CD4-positive, alpha-beta T cell (primary cell): ENCODE measurements around the gene PKHD1. TPM values are rescaled to one million over a fixed set of nuclear protein-coding genes. Genes with fewer than 3 reads are reported as not detected.

Source experiments
- ATAC-seq: fragments of 200-7000 bp; cut with Tn5 transposase; one replicate; pipeline ENCODE4 v1.10.0; 2022; ENCODE audit warnings: mild to moderate bottlenecking; ENCODE audit not compliant: poor library complexity
- CTCF ChIA-PET: fragments of 350-600 bp; sonication (Branson Sonifier 250); formaldehyde crosslinking; loops from one replicate; lab custom pipeline; 2021; ENCODE audit warnings: antibody characterized with exemption, inconsistent platforms; lab: Charles Lee
- POLR2A ChIA-PET: fragments of 350-600 bp; sonication (Branson Sonifier 250); formaldehyde crosslinking; loops from one replicate; lab custom pipeline; 2021; ENCODE audit warnings: antibody characterized with exemption, inconsistent platforms; lab: Charles Lee
- DNase-seq, 14 experiments: peaks; one replicate each; pipeline ENCODE4 v3.0.0-alpha.2; 2013 to 2020; ENCODE audit warnings: mixed read lengths in 2 of 14
- H3K27ac ChIP-seq, 2 donors: one replicate each; pipeline versions ENCODE4 v1.5.1 to v1.7.0; 2013; ENCODE audit warnings: low read length in 2 of 2, low read depth in 1 of 2, mild to moderate bottlenecking in 1 of 2
- H3K27me3 ChIP-seq, 2 experiments: 1 replicate in 1 of 2; 2 replicates in 1 of 2; pipeline versions ENCODE4 v1.6.1 to v1.7.0; 2013; ENCODE audit warnings: low read length in 2 of 2, control low read depth in 1 of 2, mild to moderate bottlenecking in 1 of 2, moderate library complexity in 1 of 2; ENCODE audit not compliant: insufficient read depth in 2 of 2, control insufficient read depth in 1 of 2
- H3K36me3 ChIP-seq: one replicate; pipeline ENCODE4 v1.6.1; 2013; ENCODE audit warnings: low read length, control low read depth; ENCODE audit not compliant: insufficient read depth
- H3K4me1 ChIP-seq: one replicate; pipeline ENCODE4 v1.6.1; 2013; ENCODE audit warnings: low read length, control low read depth; ENCODE audit not compliant: insufficient read depth
- H3K4me3 ChIP-seq: one replicate; pipeline ENCODE4 v1.5.1; 2013; ENCODE audit warnings: mild to moderate bottlenecking, low read length, moderate library complexity
- H3K9me3 ChIP-seq, 2 experiments: 1 replicate in 1 of 2; 2 replicates in 1 of 2; pipeline versions ENCODE4 v1.6.1 to v1.7.0; 2013; ENCODE audit warnings: low read length in 2 of 2, mild to moderate bottlenecking in 2 of 2, control low read depth in 1 of 2, moderate library complexity in 1 of 2; ENCODE audit not compliant: control insufficient read depth in 1 of 2, insufficient read depth in 1 of 2
- H3K27ac Mint-ChIP-seq: one replicate; pipeline ENCODE4 v1.8.0; 2020; ENCODE audit warnings: mixed read lengths
- H3K27me3 Mint-ChIP-seq: one replicate; pipeline ENCODE4 v1.8.0; 2021; ENCODE audit warnings: mixed read lengths
- H3K36me3 Mint-ChIP-seq: one replicate; pipeline ENCODE4 v1.8.0; 2021; ENCODE audit warnings: low read depth, mixed read lengths
- H3K4me1 Mint-ChIP-seq: one replicate; pipeline ENCODE4 v1.8.0; 2021; ENCODE audit warnings: low read depth, mixed read lengths
- H3K4me3 Mint-ChIP-seq: one replicate; pipeline ENCODE4 v1.8.0; 2020; ENCODE audit warnings: mild to moderate bottlenecking, mixed read lengths
- H3K9me3 Mint-ChIP-seq: one replicate; pipeline ENCODE4 v1.8.0; 2020; ENCODE audit warnings: mixed read lengths
- intact Hi-C, 2 experiments: fragments of 100-400 bp; cut with DNase I in 1 of 2; cut with micrococcal nuclease in 1 of 2; formaldehyde crosslinking; loops; one replicate each; pipeline versions ENCODE4 v1.15.1 to v1.9.0; 2023 to 2025; cut with DNase I, micrococcal nuclease
- total RNA-seq, 174 experiments: library from RNA in 2 of 174; stranded (reverse) in 2 of 174; gene quantifications; one replicate each; pipeline ENCODE4 v1.2.3 and lab custom pipeline; 2021 to 2026
- TF ChIP-seq, protein P1 (sequence below): fragments of 200-600 bp; IDR thresholded peaks from one replicate; pipeline ENCODE4 v1.8.0; 2022; ENCODE audit warnings: antibody characterized with exemption, mild to moderate bottlenecking

Gene PKHD1
- total RNA-seq, 2 experiments from 2014 or later = 0.03 TPM; not detected in 1

DNA sequence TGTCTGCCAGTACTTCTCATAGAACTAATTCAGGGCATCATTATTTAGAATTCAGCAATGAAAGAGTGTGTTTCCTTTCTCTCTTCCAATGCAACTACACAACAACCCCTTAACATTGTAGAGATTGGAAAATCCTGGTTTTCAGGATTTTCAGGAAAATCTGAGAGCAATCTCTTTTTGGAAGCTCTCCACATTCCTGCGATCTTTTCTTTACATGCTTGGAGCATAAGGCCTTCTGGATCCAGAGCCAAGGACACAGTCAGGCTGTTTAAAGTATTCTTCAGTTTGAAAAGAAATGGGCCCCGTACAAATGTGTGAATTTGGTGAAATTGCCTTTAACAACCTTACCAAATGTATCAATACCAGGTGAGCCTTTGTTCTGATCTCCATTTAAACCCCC lies 469.7 kb downstream of the PKHD1 start:
- H3K27ac ChIP-seq = no peak overlapping the region
- ATAC-seq (no peak), DNase-seq (no peak)
- H3K27me3 ChIP-seq = no peaks in the 10 kb centered on the region
- H3K4me1 ChIP-seq = no peaks in the 10 kb centered on the region
- TF ChIP-seq, protein P1, sequence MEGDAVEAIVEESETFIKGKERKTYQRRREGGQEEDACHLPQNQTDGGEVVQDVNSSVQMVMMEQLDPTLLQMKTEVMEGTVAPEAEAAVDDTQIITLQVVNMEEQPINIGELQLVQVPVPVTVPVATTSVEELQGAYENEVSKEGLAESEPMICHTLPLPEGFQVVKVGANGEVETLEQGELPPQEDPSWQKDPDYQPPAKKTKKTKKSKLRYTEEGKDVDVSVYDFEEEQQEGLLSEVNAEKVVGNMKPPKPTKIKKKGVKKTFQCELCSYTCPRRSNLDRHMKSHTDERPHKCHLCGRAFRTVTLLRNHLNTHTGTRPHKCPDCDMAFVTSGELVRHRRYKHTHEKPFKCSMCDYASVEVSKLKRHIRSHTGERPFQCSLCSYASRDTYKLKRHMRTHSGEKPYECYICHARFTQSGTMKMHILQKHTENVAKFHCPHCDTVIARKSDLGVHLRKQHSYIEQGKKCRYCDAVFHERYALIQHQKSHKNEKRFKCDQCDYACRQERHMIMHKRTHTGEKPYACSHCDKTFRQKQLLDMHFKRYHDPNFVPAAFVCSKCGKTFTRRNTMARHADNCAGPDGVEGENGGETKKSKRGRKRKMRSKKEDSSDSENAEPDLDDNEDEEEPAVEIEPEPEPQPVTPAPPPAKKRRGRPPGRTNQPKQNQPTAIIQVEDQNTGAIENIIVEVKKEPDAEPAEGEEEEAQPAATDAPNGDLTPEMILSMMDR = no peak
- Mint-ChIP-seq H3K4me1 (no peaks in the 10 kb centered on the region), H3K27me3 (no peaks in the 10 kb centered on the region), H3K9me3 (no peaks in the 10 kb centered on the region), H3K36me3 (no peaks in the 10 kb centered on the region), H3K4me3 (no peak overlapping the region), H3K27ac (no peak overlapping the region)
- POLR2A ChIA-PET = no interaction called here
- peaks cover 0 to 5% of the 10 kb centered on the region in 2 experiments for H3K9me3 ChIP-seq
- intact Hi-C loops = no loop called here
- no peaks in the 10 kb centered on the region for H3K36me3 ChIP-seq
- CTCF ChIA-PET = no interaction called here
- no peak overlapping the region for H3K4me3 ChIP-seq

DNA sequence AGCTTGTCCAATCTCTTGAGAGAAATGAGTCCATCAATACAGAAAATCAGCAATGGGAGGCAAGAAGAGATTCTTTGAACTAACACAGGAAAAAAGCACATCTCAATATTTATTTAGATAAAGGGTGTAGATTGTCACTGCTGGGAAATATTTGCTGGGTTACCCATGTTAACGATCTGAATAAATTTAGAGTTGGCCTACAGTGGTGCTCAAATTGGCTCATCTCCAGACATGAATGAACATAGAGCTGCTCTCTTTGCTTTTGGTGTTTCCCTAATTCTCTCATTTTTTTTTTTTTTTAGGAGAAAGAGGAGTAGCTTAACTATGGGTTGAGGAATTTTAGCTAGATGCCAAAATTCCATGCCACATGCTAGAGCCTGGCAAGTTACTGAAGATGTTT lies 471.2 kb downstream of the PKHD1 start:
- TF ChIP-seq, protein P1 = no peak
- POLR2A ChIA-PET = no interaction called here

DNA sequence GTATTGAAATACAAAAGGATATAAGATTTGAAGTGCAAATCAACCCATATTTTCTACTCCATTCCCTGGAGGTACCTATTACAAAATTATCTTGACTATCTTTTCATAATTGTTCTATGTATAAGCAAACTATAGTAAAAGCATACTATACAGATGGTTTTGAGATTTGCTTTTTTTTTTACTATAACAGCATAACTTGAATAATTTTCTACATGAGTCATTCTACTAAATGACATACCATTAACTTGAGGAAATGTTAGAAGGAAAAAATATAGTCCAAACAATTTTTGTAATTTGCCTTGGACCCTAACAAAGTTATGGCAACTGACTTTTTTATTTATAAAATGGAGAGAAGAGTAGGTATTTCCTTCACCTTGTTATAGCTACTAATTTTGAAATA lies 472.7 kb downstream of the PKHD1 start:
- Histone ChIP-seq H3K36me3 (no peaks in the 10 kb centered on the region), H3K9me3 (peaks cover 0 to 5% of the 10 kb centered on the region in 2 experiments), H3K4me1 (no peaks in the 10 kb centered on the region), H3K27ac (no peak overlapping the region), H3K27me3 (no peaks in the 10 kb centered on the region), H3K4me3 (no peak overlapping the region)
- intact Hi-C loops = no loop called here
- TF ChIP-seq, protein P1 = no peak
- Mint-ChIP-seq H3K9me3 (no peaks in the 10 kb centered on the region), H3K36me3 (no peaks in the 10 kb centered on the region), H3K4me1 (no peaks in the 10 kb centered on the region), H3K4me3 (no peak overlapping the region), H3K27me3 (no peaks in the 10 kb centered on the region), H3K27ac (no peak overlapping the region)
- ChIA-PET POLR2A (no interaction called here), CTCF (no interaction called here)
- DNase-seq (no peak), ATAC-seq (no peak)

More for the DNA sequence above, 471.2 kb downstream of the PKHD1 start:
- Histone ChIP-seq H3K27me3 (no peaks in the 10 kb centered on the region), H3K27ac (no peak overlapping the region), H3K36me3 (no peaks in the 10 kb centered on the region), H3K4me3 (no peak overlapping the region), H3K4me1 (no peaks in the 10 kb centered on the region), H3K9me3 (peaks cover 0 to 5% of the 10 kb centered on the region in 2 experiments)
- intact Hi-C loops = no loop called here
- Mint-ChIP-seq H3K4me1 (no peaks in the 10 kb centered on the region), H3K27me3 (no peaks in the 10 kb centered on the region), H3K4me3 (no peak overlapping the region), H3K36me3 (no peaks in the 10 kb centered on the region), H3K27ac (no peak overlapping the region), H3K9me3 (no peaks in the 10 kb centered on the region)
- DNase-seq = no peak
- CTCF ChIA-PET = no interaction called here
- ATAC-seq = no peak
